ENCODE data around the gene NSF.
"Not testable (repeated sequence)": the region's sequence is repeated elsewhere in the genome, so short reads cannot be mapped to it uniquely, and the experiment has no call there.

NSF gene

GRCh38 chr17:46628753-46629436, 38.4 kb downstream of the NSF start:
- not testable (repeated sequence) for DNase-seq (ENCODE audit: low spot score)

GRCh38 chr17:46632146-46632545, 41.7 kb downstream of the NSF start:
- DNase-seq (ENCODE audit: low spot score), result not testable (repeated sequence)

DNA sequence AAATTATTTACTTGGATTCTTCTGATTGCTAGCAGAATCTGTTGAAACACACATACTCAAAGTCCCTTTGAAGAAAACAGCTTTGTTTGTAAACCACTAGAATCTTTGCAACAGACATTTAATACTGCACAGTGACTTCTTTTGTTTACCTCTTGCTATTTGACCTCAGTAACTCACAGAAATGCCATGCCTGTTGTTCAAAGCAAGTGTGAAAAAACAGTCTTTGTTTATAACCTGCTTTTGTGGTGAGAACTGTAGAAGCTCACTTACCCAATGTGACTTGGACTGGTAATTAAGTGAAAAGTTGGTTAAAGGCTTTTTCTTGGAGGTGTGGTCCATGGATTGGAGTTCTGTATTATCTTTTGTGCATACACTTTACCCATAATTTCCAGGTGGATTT, 44.4 kb downstream of the NSF start:
- not testable (repeated sequence) for DNase-seq (ENCODE audit: low spot score)

DNA sequence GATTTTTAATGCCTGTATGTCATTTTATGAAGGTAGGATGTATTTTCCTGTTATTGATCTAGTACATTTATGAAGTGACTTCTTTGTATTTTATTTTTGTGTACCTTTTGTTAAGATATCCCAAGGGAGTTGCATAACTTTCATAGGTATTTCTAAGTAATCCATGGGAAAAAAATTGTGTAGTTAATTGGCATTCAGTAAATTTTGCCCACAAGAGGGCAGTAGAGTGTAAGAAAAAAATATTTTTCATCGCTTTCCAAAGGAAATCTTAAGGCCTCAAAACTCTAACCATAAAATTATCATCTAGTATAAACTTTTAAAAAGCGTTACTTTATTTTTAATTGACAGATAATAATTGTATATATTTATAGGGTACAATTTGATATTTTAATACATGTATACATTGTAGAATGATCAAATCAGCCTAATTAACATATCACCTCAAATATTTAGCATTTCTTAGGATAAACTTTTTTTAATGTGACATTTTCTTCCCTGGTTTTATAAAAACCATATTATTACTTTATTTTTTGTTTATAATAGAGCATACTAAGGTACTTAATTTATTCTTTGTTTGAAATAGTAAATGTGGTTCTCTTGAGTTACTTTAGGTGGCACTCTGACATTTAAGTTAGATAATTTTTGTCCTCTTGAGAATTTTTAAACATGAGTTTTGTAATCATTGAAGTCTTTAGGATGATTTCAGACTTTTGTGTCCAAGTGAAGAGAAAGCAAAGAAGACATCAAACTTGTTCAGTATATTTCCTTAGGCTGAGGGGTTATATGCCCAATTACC, 51.6 kb downstream of the NSF start:
- not testable (repeated sequence) for DNase-seq (ENCODE audit: low spot score)

- DNase-seq (ENCODE audit: low spot score), result not testable (repeated sequence)
These were observed 56.8 kb downstream of the NSF start for GRCh38 chr17:46647251-46647650.

- DNase-seq (ENCODE audit: low spot score), result not testable (repeated sequence)
These were observed 57.3 kb downstream of the NSF start for GRCh38 chr17:46647688-46648278.

DNA sequence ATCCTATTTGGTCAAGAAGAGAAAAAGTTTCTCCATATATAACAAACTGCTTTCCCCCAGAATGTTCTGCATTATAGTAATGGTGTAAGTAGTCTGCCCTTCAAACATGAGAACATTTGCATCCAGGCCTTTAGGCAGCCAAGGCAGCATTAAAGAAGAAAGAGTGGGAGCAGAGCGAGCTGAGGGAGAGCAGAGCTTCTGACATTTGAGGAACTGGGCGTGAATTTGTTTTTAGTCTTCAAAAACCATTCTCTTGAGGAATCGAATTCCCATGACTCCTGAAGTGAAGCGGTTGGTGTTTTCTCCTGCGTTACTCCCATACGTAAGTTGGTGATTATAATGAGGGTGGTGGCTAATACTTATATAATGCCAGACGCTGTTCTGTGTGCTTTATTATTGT, 58.8 kb downstream of the NSF start:
- DNase-seq (ENCODE audit: low spot score), result not testable (repeated sequence)

GRCh38 chr17:46652024-46652643, 61.7 kb downstream of the NSF start:
- DNase-seq (ENCODE audit: low spot score), result not testable (repeated sequence)

DNA sequence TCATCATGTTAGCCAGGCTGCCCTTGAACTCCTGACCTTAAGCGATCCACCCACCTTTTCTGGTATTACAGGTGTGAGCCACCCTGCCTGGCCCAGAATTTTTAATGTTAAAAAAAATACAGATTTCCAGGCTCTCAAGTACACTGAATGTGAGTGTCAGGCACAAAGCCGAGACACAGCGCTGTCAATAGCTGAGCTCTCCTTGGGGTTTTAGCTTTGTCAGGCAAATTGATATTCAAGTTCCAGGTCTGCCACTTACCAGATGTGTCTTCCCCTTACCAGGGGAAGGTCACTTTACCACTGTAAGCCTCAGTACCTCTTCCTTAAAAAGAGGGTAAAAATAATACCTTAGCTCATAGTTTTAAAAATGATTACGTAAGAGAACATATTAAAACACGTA, 67.8 kb downstream of the NSF start:
- not testable (repeated sequence) for DNase-seq (ENCODE audit: low spot score)

GRCh38 chr17:46659702-46660101, 69.2 kb downstream of the NSF start:
- not testable (repeated sequence) for DNase-seq (ENCODE audit: low spot score)

- not testable (repeated sequence) for DNase-seq (ENCODE audit: low spot score)
These were observed 72.7 kb downstream of the NSF start for GRCh38 chr17:46663123-46663522.

DNA sequence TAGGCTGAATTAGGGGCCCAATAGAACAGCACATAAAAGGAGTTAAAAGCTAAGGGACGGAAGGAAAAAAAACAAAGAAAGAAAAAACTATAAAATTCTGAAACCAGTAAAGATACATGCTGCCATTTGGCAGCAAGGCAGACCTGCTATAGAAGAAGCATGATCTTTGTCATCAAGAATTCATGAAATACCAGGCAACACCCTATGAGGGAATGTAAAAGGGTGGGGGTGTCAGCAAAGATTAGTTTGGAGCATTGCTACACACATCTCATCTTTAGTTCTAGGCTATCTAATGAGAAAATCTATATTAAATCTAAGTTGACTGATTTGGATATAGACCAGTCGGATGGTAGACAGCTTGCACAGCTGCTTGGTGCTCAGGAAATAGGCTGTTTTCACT, 73.1 kb downstream of the NSF start:
- DNase-seq (ENCODE audit: low spot score), result not testable (repeated sequence)

GRCh38 chr17:46665969-46666368, 75.5 kb downstream of the NSF start:
- not testable (repeated sequence) for DNase-seq (ENCODE audit: low spot score)

DNA sequence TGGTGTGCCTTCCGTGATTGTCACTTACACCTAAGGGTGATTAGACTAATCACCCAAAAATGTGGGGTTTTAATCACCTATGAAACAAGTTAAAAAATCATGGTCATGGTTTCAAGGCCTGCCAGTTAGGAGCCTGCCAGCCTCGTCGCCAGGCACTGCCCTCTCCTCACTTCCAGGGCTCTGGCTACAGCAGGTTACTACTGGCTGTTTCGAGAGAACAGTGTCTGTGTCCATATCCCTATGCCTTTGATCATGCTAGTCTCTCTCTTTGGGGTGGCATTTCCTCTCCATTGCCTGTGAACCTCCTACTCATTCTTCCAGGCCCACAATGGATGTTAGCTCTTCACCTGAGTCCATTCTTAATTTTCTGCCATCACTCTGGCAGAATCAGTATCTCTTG, 80.3 kb downstream of the NSF start:
- not testable (repeated sequence) for DNase-seq (ENCODE audit: low spot score)

DNA sequence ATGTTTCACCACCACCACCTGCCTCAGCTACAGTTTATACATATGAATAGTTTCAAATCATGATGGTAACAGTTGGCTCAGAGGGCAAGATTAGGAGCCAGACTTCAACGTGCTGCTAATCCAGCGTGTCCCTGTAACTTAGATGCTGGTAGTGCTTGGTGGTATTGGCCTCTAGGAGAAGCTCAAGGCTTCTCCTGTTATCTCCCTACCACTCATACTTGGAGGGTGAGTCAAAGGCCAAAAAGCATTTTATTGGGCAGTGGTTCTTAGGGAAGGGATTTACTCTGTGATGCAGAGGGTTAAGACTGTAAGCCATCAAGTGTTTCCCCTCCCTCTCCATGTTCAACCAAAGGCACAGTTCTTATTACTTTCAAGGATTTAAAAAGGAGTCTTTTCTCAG, 82.3 kb downstream of the NSF start:
- DNase-seq (ENCODE audit: low spot score), result not testable (repeated sequence)

- DNase-seq (ENCODE audit: low spot score), result not testable (repeated sequence)
These were observed 87.3 kb downstream of the NSF start for GRCh38 chr17:46677819-46678218.

DNA sequence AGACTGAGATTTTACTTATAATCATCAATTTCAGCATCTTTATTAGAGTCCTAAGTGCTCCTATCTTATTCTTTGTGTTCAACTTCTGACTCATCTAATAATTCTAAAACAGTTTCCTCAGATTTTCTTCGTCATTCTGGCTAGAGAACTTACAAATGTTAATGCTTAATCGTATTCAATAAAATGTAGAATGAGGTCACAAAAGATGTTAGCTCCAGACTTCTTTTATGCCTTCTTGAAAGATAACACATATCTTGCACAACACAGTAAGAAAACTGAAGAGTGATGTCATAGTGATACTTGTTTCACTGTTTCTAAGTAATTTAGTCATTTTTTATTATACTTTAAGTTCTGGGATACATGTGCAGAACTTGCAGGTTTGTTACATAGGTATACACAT, 93.2 kb downstream of the NSF start:
- DNase-seq (ENCODE audit: low spot score), result not testable (repeated sequence)

- not testable (repeated sequence) for DNase-seq (ENCODE audit: low spot score)
These were observed 94.8 kb downstream of the NSF start for GRCh38 chr17:46685284-46685683.

GRCh38 chr17:46692196-46692595, 101.7 kb downstream of the NSF start:
- not testable (repeated sequence) for DNase-seq (ENCODE audit: low spot score)

DNA sequence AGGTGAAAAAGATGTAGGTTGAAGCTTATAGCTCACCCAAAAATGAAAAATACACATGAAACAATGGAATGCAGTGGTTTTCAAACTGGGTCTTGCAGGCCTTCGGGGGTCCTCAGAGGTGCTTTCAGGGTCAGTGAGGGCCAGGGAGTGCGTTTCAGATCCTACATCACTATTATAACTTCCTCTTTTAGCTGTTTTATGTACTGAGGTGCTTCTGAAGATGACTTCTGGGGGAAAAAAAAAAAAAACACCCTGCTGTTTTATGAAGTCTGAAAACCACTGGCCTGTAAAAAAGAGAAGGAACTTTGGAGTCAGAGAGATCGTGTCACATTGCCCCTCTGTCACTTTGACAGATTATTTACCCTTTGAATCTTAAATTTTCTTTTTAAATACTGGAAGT, 102.8 kb downstream of the NSF start:
- not testable (repeated sequence) for DNase-seq (ENCODE audit: low spot score)

DNA sequence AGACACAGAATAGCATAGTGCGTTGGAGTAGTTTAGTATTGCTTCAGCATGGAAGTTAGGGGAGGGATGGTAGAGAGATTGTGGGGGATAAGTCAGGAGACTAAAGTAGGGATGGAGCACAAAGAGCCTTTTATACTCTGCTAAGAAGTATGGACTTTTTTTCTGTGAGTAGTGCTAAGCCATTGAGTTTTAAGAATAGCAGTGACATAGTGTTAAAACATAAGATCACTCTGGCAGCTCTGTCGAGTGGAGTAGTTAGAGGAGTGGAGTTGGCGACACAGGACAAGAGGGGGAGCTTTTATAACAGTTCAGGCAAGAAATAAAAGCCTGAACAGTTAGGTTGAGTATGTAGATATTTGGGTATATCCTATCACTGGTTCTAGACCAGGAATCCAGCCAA, 106.1 kb downstream of the NSF start:
- not testable (repeated sequence) for DNase-seq (ENCODE audit: low spot score)

DNA sequence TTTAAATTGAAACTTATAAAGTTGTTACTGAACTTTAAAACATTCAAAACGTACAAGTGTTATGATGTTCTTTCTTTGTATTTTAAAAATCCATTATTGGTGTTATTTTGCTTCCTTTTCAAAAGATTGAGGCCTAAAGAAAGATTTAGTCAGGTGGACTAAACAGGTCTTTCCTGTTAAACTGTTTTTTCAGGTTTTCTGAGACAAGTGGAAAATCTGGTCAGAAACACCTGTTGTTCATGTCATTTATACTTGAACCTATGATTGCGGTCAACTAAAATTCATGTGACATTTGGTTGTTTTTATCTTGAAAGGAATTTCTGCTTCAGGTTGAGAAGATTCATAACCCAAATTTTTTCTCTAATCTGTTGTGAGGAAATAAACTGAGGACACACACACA, 108.5 kb downstream of the NSF start:
- DNase-seq (ENCODE audit: low spot score), result not testable (repeated sequence)

Measured in HuH-7.5 (cell line).